K562 (cell line): Measurements from ENCODE around the gene OR8A1. TPM values are rescaled to one million over a fixed set of nuclear protein-coding genes. Genes with fewer than 3 reads are reported as not detected.

Experiments used
- CEBPB ChIP-seq: fragments of 450-650 bp; IDR thresholded peaks from 2 replicates; pipeline ENCODE4 v1.6.1; 2016; ENCODE audit warnings: missing genetic modification characterization, missing compliant biosample characterization
- MED1 ChIP-seq: sonication (generic); formaldehyde crosslinking; IDR thresholded peaks from 2 replicates; pipeline ENCODE4 v1.8.1; 2023; ENCODE audit warnings: missing genetic modification reagents, borderline replicate concordance
- NCOA4 ChIP-seq: fragments of 450-650 bp; IDR thresholded peaks from 2 replicates; pipeline ENCODE4 v1.6.1; 2018; ENCODE audit warnings: mild to moderate bottlenecking; ENCODE audit not compliant: partially characterized antibody
- NFE2L1 ChIP-seq: fragments of 450-650 bp; IDR thresholded peaks from 2 replicates; pipeline ENCODE4 v1.6.1; 2016; ENCODE audit warnings: missing genetic modification characterization, low read depth, mild to moderate bottlenecking, missing compliant biosample characterization, moderate library complexity, borderline replicate concordance
- RBBP5 ChIP-seq: fragments of 200-600 bp; sonication (generic); IDR thresholded peaks from 2 replicates; pipeline ENCODE4 v1.6.1; 2012; ENCODE audit warnings: borderline replicate concordance, mild to moderate bottlenecking, low read length, control low read depth, inconsistent platforms; ENCODE audit not compliant: insufficient read depth, poor library complexity, severe bottlenecking
- RCOR1 ChIP-seq, 2 experiments: IDR thresholded peaks; 2 replicates each; pipeline ENCODE4 v1.6.1; 2012; ENCODE audit warnings: low read depth in 2 of 2, low read length in 2 of 2, borderline replicate concordance in 1 of 2, improper control_type of control experiment in 1 of 2
- SRSF1 ChIP-seq: fragments of 200-400 bp; formaldehyde crosslinking; IDR thresholded peaks from 2 replicates; pipeline ENCODE4 v1.6.1; 2017; ENCODE audit warnings: mild to moderate bottlenecking, low read depth, low read length, moderate library complexity
- TCF7L2 ChIP-seq: fragments of 150-350 bp; IDR thresholded peaks from 2 replicates; pipeline ENCODE4 v1.6.1; 2016; ENCODE audit warnings: low read depth, mild to moderate bottlenecking, low read length, moderate library complexity
- TEAD1 ChIP-seq, 2 experiments: fragments of 450-650 bp in 1 of 2; sonication (generic) in 1 of 2; formaldehyde crosslinking; IDR thresholded peaks; 2 replicates each; pipeline versions ENCODE4 v1.4.0 to v1.8.0; 2020 to 2022; ENCODE audit warnings: mild to moderate bottlenecking in 2 of 2, missing genetic modification reagents in 1 of 2
- ZBTB8A ChIP-seq: fragments of 450-650 bp; IDR thresholded peaks from 2 replicates; pipeline ENCODE4 v1.6.1; 2018; ENCODE audit warnings: mild to moderate bottlenecking, moderate library complexity; ENCODE audit not compliant: partially characterized antibody
- ZNF121 ChIP-seq: sonication (generic); formaldehyde crosslinking; conservative IDR thresholded peaks from 2 replicates; pipeline ENCODE4 v1.8.0; 2022; ENCODE audit warnings: missing genetic modification reagents
- ZNF133 ChIP-seq: fragments of 250-450 bp; sonication (Bioruptor Pico); IDR thresholded peaks from 2 replicates; pipeline ENCODE4 v1.4.0; 2020; ENCODE audit warnings: mild to moderate bottlenecking
- ZNF695 ChIP-seq: fragments of 450-650 bp; formaldehyde crosslinking; IDR thresholded peaks from 2 replicates; pipeline ENCODE4 v1.4.0; 2020; ENCODE audit warnings: mild to moderate bottlenecking, moderate library complexity
- ZNF696 ChIP-seq: fragments of 250-450 bp; sonication (Bioruptor Pico); conservative IDR thresholded peaks from 2 replicates; pipeline ENCODE4 v1.4.0; 2020; ENCODE audit warnings: mild to moderate bottlenecking, moderate library complexity
- polyA plus RNA-seq, 8 experiments: library from polyadenylated mRNA; depleted of rRNA in 4 of 8; stranded (reverse) in 5 of 8; unstranded in 3 of 8; fragments of >200 nt; fragmentation: Nextera tagmentation in 2 of 8; fragmentation: Illumina TruSeq in 1 of 8; extraction: Ambion mirVana in 2 of 8; extraction: Trizol in 1 of 8; gene quantifications; 2 replicates each; pipeline versions ENCODE4 v1.2.1 to v1.2.3, GENCODE V29; 2011 to 2014; ENCODE audit warnings: inconsistent platforms in 1 of 8, missing spikeins in 1 of 8
- total RNA-seq, 7 experiments: library from RNA; depleted of rRNA in 6 of 7; stranded (reverse); fragments of >200 nt in 6 of 7; fragmentation: Illumina TruSeq in 2 of 7; extraction: Trizol in 2 of 7; gene quantifications; 2 replicates each; pipeline versions ENCODE4 v1.2.1 to v1.2.3, GENCODE V29; 2011 to 2021; ENCODE audit warnings: low replicate concordance in 1 of 7
- TF ChIP-seq, protein P1 (sequence below): fragments of 450-650 bp; formaldehyde crosslinking; IDR thresholded peaks from 2 replicates; pipeline ENCODE4 v1.4.0; 2020; ENCODE audit warnings: mild to moderate bottlenecking, moderate library complexity
- TF ChIP-seq, protein P2 (sequence below): fragments of 250-450 bp; sonication (Bioruptor Pico); IDR thresholded peaks from 2 replicates; pipeline ENCODE4 v1.8.0; 2021; ENCODE audit warnings: moderate library complexity, mild to moderate bottlenecking, inconsistent platforms
- TF ChIP-seq, protein P3 (sequence below), 3 experiments: IDR thresholded peaks in 2 of 3; conservative IDR thresholded peaks in 1 of 3; 2 replicates each; pipeline ENCODE4 v1.5.1; 2011 to 2012; ENCODE audit warnings: low read length in 3 of 3, mild to moderate bottlenecking in 3 of 3, control low read depth in 2 of 3, improper control_type of control experiment in 1 of 3, inconsistent platforms in 1 of 3, low read depth in 1 of 3, mixed read lengths in 1 of 3, moderate library complexity in 1 of 3; ENCODE audit not compliant: insufficient read depth in 2 of 3

OR8A1 gene
- total and polyA plus RNA-seq, 9 of the 15 experiments (the other 6 are each of a cell fraction or from before 2014, with no cell fraction given) = 0.27 to 2.7 (median 1.4) TPM

DNA sequence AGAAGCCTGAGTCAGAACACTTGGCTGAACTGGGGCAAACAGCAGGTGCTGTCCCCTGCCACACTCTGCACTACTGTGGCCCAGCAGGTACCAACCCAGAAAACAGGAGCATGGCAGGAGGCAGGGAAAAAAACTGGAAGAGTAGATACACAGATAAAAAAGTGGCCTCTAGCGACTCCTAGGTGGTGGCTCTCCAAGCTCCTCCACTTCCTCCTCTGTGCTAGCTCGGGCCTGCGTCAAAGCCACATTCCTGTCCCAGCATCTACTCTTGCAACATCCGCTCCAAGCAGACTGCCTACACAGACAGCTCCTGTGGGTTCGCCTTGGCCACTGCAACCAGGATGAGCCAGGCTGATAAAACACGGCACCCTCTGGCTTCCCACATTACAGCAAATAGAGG, 33.3 kb upstream of the OR8A1 start (continued):
- TF ChIP-seq, protein P1, sequence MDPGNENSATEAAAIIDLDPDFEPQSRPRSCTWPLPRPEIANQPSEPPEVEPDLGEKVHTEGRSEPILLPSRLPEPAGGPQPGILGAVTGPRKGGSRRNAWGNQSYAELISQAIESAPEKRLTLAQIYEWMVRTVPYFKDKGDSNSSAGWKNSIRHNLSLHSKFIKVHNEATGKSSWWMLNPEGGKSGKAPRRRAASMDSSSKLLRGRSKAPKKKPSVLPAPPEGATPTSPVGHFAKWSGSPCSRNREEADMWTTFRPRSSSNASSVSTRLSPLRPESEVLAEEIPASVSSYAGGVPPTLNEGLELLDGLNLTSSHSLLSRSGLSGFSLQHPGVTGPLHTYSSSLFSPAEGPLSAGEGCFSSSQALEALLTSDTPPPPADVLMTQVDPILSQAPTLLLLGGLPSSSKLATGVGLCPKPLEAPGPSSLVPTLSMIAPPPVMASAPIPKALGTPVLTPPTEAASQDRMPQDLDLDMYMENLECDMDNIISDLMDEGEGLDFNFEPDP (CRISPR knock-in tag) = no peak
- TF ChIP-seq, protein P2, sequence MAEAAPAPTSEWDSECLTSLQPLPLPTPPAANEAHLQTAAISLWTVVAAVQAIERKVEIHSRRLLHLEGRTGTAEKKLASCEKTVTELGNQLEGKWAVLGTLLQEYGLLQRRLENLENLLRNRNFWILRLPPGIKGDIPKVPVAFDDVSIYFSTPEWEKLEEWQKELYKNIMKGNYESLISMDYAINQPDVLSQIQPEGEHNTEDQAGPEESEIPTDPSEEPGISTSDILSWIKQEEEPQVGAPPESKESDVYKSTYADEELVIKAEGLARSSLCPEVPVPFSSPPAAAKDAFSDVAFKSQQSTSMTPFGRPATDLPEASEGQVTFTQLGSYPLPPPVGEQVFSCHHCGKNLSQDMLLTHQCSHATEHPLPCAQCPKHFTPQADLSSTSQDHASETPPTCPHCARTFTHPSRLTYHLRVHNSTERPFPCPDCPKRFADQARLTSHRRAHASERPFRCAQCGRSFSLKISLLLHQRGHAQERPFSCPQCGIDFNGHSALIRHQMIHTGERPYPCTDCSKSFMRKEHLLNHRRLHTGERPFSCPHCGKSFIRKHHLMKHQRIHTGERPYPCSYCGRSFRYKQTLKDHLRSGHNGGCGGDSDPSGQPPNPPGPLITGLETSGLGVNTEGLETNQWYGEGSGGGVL (CRISPR knock-in tag) = no peak
- TF ChIP-seq SRSF1 = no peak
- TF ChIP-seq RCOR1 (IDR thresholded peaks at IDR 0.05; ENCODE audit: borderline replicate concordance in 1 of 2, low read depth in 2 of 2, low read length in 2 of 2) = peak in 1 of 2 experiments; percentile 40; a peak in 1 of 4 replicates
- TF ChIP-seq TCF7L2 = no peak
- no peak for TF ChIP-seq MED1
- TF ChIP-seq, protein P3, sequence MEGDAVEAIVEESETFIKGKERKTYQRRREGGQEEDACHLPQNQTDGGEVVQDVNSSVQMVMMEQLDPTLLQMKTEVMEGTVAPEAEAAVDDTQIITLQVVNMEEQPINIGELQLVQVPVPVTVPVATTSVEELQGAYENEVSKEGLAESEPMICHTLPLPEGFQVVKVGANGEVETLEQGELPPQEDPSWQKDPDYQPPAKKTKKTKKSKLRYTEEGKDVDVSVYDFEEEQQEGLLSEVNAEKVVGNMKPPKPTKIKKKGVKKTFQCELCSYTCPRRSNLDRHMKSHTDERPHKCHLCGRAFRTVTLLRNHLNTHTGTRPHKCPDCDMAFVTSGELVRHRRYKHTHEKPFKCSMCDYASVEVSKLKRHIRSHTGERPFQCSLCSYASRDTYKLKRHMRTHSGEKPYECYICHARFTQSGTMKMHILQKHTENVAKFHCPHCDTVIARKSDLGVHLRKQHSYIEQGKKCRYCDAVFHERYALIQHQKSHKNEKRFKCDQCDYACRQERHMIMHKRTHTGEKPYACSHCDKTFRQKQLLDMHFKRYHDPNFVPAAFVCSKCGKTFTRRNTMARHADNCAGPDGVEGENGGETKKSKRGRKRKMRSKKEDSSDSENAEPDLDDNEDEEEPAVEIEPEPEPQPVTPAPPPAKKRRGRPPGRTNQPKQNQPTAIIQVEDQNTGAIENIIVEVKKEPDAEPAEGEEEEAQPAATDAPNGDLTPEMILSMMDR (IDR thresholded peaks at IDR 0.05 in 2 of 3, conservative IDR thresholded peaks at IDR 0.05 in 1 of 3; ENCODE audit: insufficient read depth in 2 of 3, low read depth in 1 of 3, low read length in 3 of 3) = peak in 2 of 3 experiments; percentile 38 to 57; a peak in 2 of 6 replicates
- TF ChIP-seq NCOA4 = no peak
- TF ChIP-seq CEBPB (tag) = peak; percentile 94
- no peak for TF ChIP-seq ZNF696 (CRISPR knock-in tag)
- peak; percentile 48 to 78; a peak in 2 of 4 replicates for TF ChIP-seq TEAD1 (CRISPR knock-in tag; IDR thresholded peaks at IDR 0.05)
- TF ChIP-seq ZNF133 = no peak
- TF ChIP-seq ZBTB8A = no peak
- no peak for TF ChIP-seq RBBP5
- no peak for TF ChIP-seq NFE2L1
- TF ChIP-seq ZNF121 (CRISPR knock-in tag) = no peak
- no peak for TF ChIP-seq ZNF695 (CRISPR knock-in tag)
